ENCODE data around the gene C1orf105. TPM values are rescaled to one million over a fixed set of nuclear protein-coding genes. Genes with fewer than 3 reads are reported as not detected.
"Not testable (repeated sequence)": the region's sequence is repeated elsewhere in the genome, so short reads cannot be mapped to it uniquely, and the experiment has no call there.

C1orf105 gene
- total RNA-seq, 1 donor from 2014 or later: not detected

DNA sequence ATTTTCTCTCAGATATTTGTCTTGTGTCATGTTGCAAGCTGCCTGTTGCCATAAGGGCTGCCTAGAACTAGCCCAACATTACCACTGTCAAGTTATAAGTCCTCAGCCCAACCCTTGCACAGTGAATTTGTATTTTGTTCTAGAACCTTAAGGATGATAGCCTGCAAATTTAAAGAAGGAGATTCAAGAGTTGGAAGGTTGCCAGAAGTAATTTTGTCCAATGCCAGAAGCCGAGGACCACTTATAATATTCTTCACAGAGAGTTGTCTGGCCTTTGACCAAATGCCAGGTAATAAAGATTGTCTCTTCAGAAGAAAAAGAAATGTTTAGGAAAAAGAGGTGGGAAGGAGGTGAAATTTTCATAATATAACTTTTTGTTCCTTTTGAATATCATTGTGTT, 71.9 kb downstream of the C1orf105 start:
- TF ChIP-seq, protein P1, sequence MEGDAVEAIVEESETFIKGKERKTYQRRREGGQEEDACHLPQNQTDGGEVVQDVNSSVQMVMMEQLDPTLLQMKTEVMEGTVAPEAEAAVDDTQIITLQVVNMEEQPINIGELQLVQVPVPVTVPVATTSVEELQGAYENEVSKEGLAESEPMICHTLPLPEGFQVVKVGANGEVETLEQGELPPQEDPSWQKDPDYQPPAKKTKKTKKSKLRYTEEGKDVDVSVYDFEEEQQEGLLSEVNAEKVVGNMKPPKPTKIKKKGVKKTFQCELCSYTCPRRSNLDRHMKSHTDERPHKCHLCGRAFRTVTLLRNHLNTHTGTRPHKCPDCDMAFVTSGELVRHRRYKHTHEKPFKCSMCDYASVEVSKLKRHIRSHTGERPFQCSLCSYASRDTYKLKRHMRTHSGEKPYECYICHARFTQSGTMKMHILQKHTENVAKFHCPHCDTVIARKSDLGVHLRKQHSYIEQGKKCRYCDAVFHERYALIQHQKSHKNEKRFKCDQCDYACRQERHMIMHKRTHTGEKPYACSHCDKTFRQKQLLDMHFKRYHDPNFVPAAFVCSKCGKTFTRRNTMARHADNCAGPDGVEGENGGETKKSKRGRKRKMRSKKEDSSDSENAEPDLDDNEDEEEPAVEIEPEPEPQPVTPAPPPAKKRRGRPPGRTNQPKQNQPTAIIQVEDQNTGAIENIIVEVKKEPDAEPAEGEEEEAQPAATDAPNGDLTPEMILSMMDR (conservative IDR thresholded peaks at IDR 0.05): no peak

DNA sequence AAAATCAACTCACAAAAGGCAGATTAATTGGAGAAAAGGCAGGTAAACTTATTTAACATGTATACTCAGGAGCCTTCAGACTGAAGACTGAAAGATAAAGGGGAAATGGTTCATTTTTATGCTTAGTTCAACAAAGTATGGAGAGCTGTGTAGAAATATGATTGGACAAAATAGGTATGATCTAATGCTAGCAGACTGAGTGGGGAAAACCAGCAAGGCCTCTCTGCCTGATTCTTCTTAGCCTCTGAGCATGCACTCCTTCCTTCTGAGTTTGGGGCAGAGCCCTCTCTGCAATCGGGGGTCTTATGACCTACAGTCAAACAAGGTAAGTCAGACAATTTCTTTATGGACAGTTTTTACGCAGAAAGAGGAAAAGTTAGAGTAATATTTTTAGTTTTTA, 73.7 kb downstream of the C1orf105 start:
- no peak overlapping the region for H3K27ac Mint-ChIP-seq

More for the DNA sequence above, 71.9 kb downstream of the C1orf105 start:
- Mint-ChIP-seq H3K9me3 (no peaks in the 10 kb centered on the region), H3K27me3 (no peaks in the 10 kb centered on the region), H3K4me1 (ENCODE audit: unreplicated experiment) (peaks cover 23% of the 10 kb centered on the region), H3K4me3 (no peak overlapping the region), H3K27ac (no peak overlapping the region), H3K36me3 (no peaks in the 10 kb centered on the region)
- no peak for DNase-seq (ENCODE audit: extremely low spot score, unreplicated experiment)

DNA sequence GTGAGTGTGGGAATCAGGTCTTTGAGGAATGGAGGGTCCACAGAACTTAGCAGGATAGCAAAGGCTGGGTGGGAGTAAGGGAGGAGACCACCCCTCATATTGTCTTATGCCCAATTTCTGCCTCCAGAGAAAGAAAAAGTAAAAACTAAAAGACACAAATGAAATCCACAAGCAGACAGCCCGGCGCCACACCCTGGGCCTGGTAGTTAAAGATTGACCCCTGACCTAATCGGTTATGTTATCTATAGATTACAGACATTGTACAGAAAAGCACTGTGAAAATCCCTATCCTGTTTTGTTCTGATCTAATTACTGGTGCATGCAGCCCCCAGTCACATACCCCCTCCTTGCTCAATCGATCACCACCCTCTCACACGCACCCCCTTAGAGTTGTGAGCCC, 75.6 kb downstream of the C1orf105 start:
- not testable (repeated sequence) for DNase-seq (ENCODE audit: extremely low spot score, unreplicated experiment); H3K27me3 Mint-ChIP-seq; H3K36me3 Mint-ChIP-seq; H3K9me3 Mint-ChIP-seq
- peak overlapping the region; percentile 80 for H3K4me3 Mint-ChIP-seq
- H3K4me1 Mint-ChIP-seq (ENCODE audit: unreplicated experiment): peaks cover 38% of the 10 kb centered on the region
- peak overlapping the region; percentile 95 for H3K27ac Mint-ChIP-seq

More for the DNA sequence above, 73.7 kb downstream of the C1orf105 start:
- Mint-ChIP-seq H3K27me3 (no peaks in the 10 kb centered on the region), H3K4me3 (no peak overlapping the region), H3K9me3 (no peaks in the 10 kb centered on the region), H3K4me1 (ENCODE audit: unreplicated experiment) (peaks cover 32% of the 10 kb centered on the region), H3K36me3 (no peaks in the 10 kb centered on the region)
- DNase-seq (ENCODE audit: extremely low spot score, unreplicated experiment): no peak
- TF ChIP-seq, protein P1 (conservative IDR thresholded peaks at IDR 0.05): no peak

DNA sequence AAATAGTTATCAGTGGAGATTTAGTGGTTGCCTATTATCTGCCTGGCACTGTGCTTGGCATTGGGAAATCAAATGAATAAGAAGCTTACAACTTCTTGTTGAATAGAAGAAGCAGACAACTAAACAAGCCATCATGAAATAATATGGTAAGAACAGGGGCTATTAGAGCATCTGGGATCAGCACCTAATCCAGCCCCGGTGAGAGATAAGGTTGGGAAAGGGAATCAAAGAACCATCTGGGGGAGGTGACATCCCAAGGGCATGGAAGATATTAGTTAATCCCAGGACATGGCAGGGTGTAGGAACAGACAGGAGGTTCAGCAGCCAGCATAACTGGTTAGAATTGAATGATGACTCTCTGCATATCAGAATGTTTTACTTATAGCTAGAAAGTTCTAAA, 76.2 kb downstream of the C1orf105 start:
- Mint-ChIP-seq H3K27ac (peak overlapping the region; percentile 95), H3K9me3 (no peaks in the 10 kb centered on the region), H3K4me3 (peak overlapping the region; percentile 80), H3K27me3 (no peaks in the 10 kb centered on the region), H3K36me3 (no peaks in the 10 kb centered on the region), H3K4me1 (ENCODE audit: unreplicated experiment) (peaks cover 41% of the 10 kb centered on the region)
- DNase-seq (ENCODE audit: extremely low spot score, unreplicated experiment): no peak
- TF ChIP-seq, protein P1 (conservative IDR thresholded peaks at IDR 0.05): no peak

DNA sequence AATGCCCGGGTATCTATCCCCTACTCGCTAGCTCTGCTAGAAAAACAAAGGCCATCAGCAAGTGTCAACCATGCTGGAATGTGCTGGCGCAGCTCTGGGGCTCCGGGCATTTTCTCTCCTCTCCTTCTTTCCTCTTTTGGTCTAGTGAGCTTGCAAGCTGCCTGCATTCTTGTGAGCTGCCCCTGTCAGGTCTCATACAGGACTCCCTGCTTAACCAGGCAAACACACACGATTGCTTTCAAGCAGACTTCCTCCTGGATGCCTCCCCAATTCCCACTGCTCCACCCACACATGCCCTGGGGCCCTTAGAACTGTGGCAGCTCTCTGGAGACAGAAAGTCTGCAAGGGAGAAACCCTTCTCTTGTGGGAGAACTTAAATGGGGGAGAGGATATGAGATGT, 76.7 kb downstream of the C1orf105 start:
- Mint-ChIP-seq H3K4me1 (ENCODE audit: unreplicated experiment) (peaks cover 42% of the 10 kb centered on the region), H3K9me3 (no peaks in the 10 kb centered on the region), H3K36me3 (no peaks in the 10 kb centered on the region), H3K27ac (peak overlapping the region; percentile 95), H3K4me3 (peak overlapping the region; percentile 80), H3K27me3 (no peaks in the 10 kb centered on the region)
- DNase-seq (ENCODE audit: extremely low spot score, unreplicated experiment): no peak
- TF ChIP-seq, protein P1 (conservative IDR thresholded peaks at IDR 0.05): no peak

DNA sequence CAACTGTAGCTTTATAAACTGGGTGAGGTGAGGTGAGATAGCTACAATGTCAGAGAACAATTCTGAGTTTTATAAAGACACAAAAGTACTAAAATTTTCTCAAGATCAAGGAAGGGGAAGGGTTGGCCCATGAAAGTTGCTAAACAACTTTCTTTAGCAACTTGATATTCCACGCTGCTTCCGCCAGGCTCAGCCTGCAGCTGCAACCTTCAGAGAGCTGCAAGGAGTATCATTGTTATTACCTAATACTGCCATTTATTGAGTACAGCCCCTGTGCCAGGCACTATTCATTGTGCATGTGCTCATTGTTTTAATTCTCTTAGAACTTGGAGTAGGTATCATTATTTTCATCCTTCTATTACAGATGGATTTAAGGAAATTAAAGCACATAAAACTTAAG, 78.4 kb downstream of the C1orf105 start:
- TF ChIP-seq, protein P1 (conservative IDR thresholded peaks at IDR 0.05): no peak
- peak overlapping the region; percentile 63 for H3K4me3 Mint-ChIP-seq
- no peak for DNase-seq (ENCODE audit: extremely low spot score, unreplicated experiment)
- peak overlapping the region; percentile 93 for H3K27ac Mint-ChIP-seq
- no peaks in the 10 kb centered on the region for H3K36me3 Mint-ChIP-seq
- H3K9me3 Mint-ChIP-seq: no peaks in the 10 kb centered on the region
- peaks cover 42% of the 10 kb centered on the region for H3K4me1 Mint-ChIP-seq (ENCODE audit: unreplicated experiment)
- no peaks in the 10 kb centered on the region for H3K27me3 Mint-ChIP-seq
